ENCODE measurements around the gene ZNF48.

The ZNF48 gene

DNA sequence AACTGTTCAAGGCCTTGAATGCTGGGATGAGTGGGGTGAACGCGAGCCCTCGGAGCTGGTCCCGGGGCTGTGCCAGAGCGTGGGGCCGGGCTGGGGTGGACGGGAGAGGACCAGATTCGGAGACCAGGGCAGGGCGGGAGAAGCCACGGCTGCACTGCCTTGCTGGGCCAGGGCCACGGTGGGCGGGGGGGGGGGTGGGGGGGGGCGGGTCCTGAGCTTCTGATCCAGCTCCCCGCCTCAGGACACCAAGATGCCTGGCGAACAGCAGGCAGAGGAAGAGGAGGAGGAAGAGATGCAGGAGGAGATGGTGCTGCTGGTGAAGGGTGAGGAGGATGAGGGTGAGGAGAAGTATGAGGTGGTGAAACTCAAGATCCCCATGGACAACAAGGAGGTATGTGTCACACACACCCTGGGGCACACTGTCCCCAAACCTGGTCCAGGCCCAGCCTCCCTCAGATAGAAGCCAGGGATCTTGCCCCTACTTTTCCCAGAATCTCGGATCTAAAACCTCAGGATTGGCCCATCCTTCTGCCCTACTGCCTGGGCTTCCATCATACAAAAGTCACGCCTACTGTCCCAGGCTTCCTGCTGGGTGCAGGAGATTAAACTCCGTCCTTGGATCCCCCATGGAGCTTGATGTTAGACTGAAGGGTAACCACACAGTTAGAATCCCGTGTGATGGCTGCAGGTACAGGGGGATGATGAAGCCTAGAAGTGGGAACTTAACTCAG, 12.7 kb downstream of the ZNF48 start:
- ATAC-seq (no peak), DNase-seq (no peak)

DNA sequence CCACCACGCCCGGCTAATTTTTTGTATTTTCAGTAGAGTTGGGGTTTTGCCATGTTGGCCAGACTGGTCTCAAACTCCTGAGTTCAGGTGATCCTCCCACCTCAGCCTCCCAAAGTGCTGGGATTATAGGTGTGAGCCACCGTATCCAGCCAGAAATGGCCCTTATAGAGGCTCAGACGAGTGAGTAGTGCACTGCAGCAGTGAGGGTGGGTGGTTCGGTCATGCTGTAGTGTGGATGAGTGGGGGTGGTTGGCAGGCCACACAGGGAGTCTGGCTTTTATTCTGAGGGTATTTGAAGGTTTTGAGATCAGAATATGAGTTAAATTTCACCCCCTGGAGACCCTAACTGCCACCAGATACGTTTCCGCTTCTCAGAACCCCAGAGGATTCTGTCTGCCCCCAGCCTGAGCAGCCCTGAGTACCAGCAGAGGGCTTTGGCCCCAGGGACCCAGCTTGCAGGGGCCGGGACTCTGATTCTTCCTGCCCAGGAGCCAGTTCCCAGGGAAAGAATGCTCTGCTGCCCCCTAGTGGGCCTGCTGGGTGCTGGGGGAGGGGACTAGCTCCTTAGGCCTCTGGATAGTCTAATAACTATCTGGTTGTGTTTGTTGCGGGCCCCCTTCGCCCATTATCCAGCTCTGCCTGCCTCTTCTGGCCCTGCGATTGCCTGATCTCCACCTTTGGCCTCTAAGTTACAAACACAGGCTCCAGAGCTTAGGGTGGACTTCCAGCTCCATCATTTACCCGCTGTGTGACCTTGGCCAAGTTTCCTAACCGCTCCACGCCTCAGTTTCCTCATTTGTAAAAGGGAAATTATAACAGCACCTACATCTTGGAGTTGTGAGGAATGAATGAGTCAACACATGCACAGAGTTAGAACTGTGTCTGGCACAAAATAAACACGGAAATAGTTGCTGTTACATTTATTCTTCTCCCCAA, 14.2 kb downstream of the ZNF48 start:
- DNase-seq (peak; percentile 96), ATAC-seq (peak; percentile 59)

DNA sequence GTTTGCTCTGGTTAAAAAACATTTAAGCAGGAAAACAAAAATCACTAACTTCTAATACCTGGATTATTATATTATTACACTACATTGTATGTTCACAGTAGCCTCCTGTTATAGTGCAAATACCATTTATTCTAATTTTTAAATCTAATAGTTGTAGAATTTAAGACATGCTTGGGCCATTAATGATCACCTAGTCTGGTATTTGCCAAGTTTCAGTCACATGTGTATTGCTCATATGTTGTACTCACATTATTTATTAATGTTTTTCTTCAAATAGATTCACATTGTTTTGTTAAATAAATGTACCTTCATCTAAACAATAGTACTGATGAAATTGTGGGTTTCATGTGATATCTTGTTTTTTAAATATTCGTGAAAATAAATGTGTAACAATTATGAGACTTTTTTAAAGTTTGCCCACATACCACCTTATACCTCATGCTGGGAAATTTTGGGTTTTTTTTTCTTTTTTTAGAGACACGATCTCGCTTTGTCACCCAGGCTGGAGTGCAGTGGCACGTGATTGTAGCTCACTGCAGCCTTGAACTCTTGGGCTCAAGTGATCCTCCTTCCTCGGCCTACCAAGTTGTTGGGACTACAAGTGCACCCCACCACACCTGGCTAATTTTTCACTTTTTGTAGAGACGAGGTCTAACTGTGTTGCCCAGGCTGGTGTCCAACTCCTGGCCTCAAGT, 18.0 kb downstream of the ZNF48 start:
- ATAC-seq: no peak

DNA sequence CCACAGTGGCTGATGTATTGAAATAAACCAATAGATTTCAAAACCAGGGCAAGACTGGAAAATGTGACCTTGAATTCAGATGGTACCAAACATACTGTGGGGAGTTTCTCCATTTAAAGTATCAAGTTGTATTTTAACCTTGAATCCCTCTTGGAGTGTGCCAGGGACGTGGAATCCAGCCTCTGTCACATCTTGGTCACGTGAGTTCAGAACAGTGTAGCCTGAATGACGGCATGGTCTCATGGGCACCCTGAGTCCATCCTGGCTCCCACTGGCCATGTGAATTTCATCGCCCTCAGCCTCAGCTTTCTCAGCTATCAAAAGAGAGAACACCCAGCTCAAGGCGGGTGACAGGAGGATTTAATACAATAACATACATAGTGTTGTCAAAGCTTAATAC, 18.9 kb downstream of the ZNF48 start:
- no peak for DNase-seq
- no peak for ATAC-seq

More for the DNA sequence above, 18.0 kb downstream of the ZNF48 start:
- no peak for DNase-seq

DNA sequence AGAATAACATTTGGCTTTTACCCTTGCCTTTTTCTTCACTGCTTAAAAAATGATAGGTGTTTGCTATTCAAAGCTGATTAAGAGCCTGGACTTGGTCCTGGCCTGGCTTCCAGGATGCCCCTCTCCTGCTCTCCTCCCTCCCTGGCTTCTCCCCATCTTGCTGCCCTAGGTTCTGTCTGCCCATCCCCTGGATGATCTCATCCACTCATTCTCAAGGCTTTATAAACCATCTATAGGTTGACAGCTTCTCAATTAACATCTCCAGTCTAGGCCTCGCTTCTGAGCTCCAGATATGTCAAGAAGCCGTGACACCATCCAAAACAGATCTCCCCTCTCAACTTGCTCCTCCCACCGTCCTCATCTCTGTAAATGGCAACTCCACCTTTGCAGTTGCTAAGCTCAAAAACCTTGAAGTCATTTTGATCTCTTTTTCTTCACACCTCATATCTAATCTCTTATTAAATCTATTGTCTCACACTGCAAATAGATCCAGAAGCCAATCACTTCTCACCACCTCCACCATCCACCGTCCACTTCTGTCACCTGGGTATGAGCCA, 20.9 kb downstream of the ZNF48 start:
- ATAC-seq (no peak), DNase-seq (no peak)

DNA sequence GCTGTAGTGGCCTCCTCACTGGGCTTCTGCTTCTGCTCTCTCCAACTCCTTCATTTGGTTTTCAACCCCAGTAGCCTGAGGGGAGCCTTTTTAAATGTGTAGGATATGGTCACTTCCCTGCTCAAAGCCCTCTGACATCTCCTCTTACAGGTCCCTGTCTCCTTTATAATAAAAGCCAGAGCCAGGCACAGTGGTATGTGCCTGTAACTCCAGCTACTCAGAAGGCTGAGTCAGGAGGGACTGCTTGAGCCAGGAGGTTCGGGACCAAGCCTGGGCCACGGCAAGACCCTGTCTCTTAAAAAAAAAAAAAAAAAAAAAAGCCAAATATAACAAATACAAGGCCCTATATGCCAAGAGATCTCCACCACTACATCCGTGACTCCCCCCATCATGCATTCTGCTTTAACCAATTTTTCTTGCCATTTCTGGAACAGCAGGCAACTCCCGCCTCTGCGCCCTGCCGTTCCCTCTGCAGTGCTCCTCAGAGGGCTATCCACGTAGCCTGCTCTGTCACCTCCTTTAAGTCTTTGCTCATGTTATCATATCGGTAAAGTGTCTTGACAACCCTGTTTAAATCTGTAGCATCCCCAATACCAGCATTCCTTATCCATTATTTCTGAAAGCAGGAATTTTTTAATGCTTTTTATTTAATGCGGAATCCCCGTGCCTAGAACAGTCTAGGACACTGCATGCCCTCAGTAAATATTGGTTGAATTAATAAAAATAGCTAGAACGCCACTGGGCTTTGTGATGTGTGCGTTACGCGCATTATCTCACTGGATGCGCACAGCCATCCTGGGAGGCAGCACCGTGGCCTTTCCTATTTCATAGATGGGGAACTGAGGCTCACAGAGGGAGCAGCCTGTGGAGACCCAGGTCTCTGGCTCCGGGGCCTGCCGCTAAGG, 21.7 kb downstream of the ZNF48 start:
- ATAC-seq (peak; percentile 2), DNase-seq (no peak)

DNA sequence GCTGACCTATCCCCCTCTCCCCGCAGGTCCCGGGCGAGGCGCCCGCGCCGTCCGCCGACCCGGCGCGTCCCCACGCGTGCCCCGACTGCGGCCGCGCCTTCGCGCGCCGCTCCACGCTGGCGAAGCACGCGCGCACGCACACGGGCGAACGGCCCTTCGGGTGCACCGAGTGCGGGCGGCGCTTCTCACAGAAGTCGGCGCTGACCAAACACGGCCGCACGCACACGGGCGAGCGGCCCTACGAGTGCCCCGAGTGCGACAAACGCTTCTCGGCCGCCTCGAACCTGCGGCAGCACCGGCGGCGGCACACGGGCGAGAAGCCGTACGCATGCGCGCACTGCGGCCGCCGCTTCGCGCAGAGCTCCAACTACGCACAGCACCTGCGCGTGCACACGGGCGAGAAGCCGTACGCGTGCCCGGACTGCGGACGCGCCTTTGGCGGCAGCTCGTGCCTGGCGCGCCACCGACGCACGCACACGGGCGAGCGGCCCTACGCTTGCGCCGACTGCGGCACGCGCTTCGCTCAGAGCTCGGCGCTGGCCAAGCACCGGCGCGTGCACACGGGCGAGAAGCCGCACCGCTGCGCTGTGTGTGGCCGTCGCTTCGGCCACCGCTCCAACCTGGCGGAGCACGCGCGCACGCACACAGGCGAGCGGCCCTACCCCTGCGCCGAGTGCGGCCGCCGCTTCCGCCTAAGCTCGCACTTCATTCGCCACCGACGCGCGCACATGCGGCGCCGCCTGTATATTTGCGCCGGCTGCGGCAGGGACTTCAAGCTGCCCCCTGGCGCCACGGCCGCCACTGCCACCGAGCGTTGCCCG, 22.5 kb downstream of the ZNF48 start:
- DNase-seq: peak; percentile 88
- peak; percentile 92 for ATAC-seq

DNA sequence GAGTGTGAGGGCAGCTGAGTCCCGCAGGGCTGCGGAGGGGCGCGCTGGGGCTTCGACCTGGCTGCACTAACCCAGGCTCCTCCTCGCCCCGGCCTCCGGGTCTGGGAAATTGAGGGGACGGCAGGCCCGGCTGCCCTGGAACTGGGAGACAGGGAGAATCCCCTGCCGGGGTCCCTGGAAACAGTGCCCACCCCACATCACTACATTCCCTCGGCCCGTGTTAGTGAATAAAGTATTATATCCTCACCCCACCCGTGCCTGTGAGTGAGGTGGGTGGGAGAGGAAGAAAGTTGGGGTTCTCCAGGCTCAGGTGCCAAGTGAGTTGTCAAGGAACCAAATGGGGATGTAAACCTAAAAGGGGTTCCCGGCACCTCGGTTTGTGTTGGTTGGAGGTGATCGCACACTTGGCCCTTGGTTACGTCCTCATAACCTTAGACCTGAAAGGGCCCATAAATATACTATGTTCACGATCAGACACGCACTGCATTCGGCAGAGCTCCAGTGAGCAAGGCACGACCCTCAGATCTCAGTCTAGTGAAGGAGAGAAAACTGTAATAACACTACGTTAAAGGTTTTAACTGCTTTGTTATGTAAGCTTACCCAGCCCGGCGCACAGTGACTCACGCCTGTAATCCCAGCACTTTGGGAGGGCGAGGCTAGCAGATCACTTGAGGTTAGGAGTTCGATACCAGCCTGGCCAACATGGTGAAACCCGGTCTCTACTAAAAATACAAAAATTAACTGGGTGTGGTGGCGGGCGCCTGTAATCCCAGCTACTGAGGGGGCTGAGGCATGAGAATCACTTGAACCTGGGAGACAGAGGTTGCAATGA, 23.3 kb downstream of the ZNF48 start:
- DNase-seq: no peak
- no peak for ATAC-seq

DNA sequence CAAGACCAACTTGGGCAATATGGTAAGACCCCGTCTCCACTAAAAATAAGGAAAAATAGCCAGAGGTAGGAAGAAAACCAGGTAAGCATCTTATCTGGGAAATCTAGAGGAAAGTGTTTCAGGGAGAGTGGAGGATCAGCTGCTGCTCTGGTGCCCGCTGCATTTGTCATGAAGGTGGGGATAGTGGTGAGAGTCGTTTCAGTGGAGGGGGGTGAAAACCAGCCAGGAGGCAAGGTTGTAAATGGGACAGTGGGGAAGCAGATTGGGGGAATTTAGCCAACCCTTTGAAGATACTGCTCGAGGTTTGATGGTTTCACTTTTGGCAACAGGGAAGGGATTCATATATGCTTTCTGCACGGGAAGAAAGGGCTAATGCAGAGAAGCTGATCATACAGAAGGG, 25.8 kb downstream of the ZNF48 start:
- ATAC-seq (no peak), DNase-seq (no peak)

DNA sequence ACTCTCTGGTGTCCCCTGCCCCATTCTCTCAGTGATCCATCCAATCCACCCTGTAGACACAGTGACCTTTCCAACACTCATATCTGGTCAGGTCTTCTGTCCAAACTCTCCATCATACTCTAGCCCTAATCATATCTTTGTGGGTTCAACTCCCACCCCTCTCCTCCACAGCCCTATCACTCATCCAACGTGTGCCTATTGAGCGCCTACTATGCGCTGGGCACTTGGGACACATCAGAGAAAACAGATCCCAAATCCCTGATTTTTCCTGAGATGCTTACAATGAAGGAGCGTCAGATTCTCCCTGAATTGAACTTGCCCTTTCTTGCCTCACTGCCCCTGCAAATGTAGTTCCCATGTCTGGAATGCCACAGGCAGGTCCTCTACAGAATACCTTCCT, 32.8 kb downstream of the ZNF48 start:
- ATAC-seq (no peak), DNase-seq (no peak)

DNA sequence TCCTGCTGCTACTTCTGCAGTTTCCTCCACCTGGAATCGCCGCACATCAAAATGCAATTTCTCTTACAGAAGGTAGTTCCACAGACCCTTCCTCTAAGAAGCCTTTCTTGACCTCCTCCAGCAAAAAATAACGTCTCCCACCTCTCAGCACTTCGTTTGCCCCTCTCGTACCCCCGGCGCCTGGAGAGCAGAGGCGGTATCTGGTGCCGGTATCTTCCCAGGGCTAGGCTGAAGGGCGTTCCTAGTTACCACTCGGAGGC, 34.1 kb downstream of the ZNF48 start:
- ATAC-seq (peak; percentile 12), DNase-seq (no peak)

DNA sequence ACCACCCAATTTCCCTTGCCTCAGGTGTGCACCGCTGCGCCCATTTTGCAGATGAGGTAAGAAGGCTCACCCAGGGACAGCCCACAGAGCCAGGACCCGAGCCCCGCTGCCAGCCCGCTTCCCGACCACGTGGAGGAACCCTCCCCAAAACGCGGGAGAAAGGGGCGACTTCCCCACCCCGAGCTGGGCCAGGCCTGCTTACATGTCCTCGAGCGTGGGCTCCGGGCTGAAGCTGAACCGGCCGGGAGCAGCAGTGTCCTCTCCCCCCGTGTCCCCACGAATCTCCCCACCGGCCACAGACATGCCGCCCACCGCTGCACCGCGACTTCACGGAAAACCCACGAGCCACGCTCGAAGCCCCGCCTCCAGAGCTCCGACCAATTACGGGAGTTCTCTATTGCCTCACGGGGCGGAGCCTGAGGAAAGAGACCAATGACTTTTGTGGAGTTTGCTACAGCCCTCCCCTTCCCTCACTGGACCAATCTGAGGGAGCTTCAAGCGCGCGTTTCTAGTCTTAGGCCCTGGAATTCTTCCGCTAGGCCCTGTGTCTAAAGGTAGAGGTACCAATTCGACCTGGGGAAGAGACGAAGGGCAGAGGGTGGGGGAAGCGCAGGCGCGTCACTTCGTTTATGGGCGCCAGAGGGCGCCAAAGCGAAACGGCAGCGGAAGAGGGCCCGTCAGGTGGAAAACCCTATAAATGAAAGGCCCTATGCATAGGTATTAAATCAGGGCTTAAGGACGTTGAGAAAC, 34.6 kb downstream of the ZNF48 start, which contains the start of gene DCTPP1:
Gene DCTPP1, minus strand, starts transcription at position 353 of the 750 bp plus-strand sequence. Its CDS starts 50 bp downstream, at position 303.
- ATAC-seq (peak; percentile 98), DNase-seq (peak; percentile 96)

DNA sequence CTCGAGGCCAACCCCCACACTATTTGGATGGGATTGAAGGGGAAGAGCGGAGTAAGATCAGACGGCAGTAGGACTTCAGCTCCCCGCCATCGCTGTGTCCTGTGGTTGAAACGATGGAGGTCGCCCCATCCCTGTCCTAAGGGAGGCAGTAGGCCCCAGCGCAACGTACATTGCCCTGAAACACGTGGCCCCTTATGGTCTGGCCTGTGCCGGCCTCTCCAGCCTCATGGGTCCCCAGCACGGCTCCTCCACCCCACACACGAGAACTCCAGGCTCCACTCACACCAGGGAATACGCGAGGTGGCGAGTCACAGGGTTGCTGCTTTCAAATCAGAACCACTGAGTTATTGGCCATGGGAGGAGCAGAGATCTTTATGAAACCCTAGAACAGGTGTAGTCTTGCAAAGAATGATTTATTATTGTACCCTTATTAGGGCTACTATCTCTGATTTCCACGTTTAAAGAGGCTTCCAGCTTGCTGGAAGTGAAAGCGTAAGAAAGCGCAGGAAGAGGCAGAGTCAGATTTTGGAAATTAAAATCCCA, 35.3 kb downstream of the ZNF48 start:
- peak; percentile 8 for ATAC-seq
- DNase-seq: no peak

DNA sequence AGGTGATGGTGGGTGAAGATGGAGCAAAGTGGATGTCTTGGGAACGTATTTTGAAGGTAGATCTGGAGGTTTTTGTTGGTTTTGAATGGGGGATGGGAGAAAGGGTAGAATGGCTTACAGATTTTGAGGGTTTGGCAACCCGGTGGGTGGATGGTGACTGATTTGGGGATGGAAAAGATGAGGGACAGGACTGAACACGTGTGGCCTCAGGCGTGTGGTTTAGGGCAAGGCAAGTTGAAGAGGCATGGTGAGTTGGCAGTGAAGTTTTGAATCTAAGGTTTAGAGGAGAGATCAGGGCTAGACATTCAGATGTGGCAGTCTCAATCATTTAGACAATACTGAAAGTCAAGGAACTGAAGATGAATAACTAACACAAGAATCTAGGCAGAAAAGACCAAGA, 39.6 kb downstream of the ZNF48 start:
- DNase-seq: peak; percentile 78
- ATAC-seq: peak; percentile 58

DNA sequence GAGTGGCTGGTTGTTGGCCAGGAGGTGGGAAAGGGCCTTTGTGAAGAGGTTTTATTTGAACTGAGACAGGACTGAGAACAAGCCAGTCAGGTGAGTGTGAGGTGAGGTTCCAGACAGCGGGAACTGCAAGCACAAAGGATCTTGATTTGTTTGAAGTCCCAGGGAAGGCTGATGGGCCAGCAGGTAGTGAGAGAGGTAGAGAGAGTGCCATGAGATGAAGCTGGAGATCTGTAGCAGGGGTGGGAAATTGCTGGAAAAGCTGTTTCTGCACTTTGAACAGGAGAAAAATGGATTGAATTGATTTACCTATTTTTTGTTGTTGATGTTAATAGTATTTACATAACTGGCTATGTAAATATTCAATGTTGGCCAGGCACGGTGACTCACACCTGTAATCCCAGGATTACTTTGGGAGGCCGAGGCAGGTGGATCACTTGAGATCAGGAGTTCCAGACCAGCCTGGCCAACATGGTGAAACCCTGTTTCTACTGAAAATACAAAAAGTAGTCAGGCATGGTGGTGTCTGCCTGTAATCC, 42.4 kb downstream of the ZNF48 start:
- DNase-seq: no peak
- ATAC-seq: no peak

DNA sequence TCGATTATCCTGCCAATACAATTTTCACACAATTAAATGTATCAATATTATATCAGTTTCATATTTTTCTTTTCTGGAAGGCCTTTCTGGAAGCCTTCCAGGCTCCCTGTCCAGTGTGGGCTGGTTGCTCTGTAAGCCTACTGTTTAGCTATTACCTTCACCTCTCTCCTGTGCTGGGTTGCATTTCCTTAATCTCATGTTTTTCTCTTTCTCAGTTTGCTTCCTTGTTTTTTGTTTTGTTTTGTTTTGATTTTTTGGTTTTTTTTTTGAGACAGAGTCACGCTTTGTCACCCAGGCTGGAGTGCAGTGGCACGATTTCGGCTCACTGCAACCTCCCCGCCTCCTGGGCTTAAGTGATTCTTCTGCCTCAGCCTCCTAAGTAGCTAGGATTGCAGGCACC, 43.6 kb downstream of the ZNF48 start:
- no peak for DNase-seq
- no peak for ATAC-seq

DNA sequence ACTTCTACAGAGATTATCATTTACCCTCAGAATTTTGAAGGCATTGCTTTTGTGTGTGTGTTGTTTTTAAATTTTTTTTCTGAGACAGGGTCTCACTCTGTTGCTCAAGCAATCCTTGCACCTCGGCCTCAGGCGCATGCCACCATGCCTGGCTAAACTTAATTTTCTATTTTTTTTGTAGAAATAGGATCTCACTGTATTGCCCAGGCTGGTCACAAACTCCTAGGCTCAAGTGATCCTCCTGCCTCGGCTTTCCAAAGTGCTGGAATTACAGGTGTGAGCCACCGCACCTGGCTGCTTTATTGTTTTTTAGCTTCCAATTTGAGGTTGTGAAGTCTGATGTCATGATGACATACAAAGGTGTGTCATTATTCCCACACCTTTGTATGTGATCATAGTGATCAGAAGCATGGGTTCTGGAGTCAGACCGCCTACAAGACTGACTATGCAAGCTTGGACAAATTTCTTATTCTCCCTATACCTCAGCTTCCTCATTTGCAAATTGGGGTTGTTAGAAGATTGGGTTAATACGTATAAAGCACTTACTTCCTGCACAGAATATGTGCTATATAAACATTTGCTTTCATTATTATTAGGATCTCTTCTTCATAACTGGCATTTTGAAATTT, 44.6 kb downstream of the ZNF48 start:
- no peak for DNase-seq
- ATAC-seq: no peak

DNA sequence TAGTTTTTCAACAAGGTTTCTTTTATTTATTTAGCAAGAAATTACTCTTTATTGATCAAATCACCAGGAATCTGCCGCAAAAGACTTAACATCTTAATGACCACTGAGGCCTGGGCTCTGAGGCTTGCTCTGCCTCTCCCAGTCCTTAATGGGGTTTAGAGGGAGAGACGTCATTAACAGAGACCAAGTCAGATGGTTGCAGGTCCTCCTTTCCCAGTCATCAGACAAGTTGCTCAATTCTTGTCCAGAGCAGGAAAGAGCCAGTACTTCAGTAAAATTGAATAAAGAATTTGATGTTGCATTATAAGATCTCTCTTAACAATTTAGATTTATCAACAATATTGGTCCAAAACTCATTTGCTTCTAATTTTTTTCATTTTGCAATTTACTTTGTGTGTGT, 48.4 kb downstream of the ZNF48 start:
- DNase-seq (no peak), ATAC-seq (no peak)

Data from stimulated activated naive CD8-positive, alpha-beta T cell treated with anti-CD3 and anti-CD28 coated beads, Interleukin-15, Interleukin-2, amounts not matched to agents 100 U/mL and 50 U/mL, for 24 hours (primary cell).